HUES6 (cell line): ENCODE results near the gene HMX1.

Experiments used
- H3K27ac ChIP-seq: 2 replicates; pipeline ENCODE4 v1.7.0; 2013; ENCODE audit warnings: low read depth, mild to moderate bottlenecking, low read length, inconsistent platforms
- H3K27me3 ChIP-seq: 2 replicates; pipeline ENCODE4 v1.6.1; 2013; ENCODE audit warnings: low read length; ENCODE audit not compliant: control insufficient read depth, insufficient read depth
- H3K36me3 ChIP-seq: 2 replicates; pipeline ENCODE4 v1.6.1; 2013; ENCODE audit warnings: low read length; ENCODE audit not compliant: control insufficient read depth, insufficient read depth
- H3K4me1 ChIP-seq: 2 replicates; pipeline ENCODE4 v1.6.1; 2013; ENCODE audit warnings: low read length; ENCODE audit not compliant: control insufficient read depth, insufficient read depth
- H3K4me3 ChIP-seq: 2 replicates; pipeline ENCODE4 v1.5.1; 2013; ENCODE audit warnings: low read depth, low read length
- H3K9ac ChIP-seq: one replicate; pipeline ENCODE4 v1.6.1; 2013; ENCODE audit warnings: mild to moderate bottlenecking, low read length
- H3K9me3 ChIP-seq: 2 replicates; pipeline ENCODE4 v1.6.1; 2013; ENCODE audit warnings: low read depth, low read length; ENCODE audit not compliant: control insufficient read depth, insufficient read depth

Gene HMX1

DNA sequence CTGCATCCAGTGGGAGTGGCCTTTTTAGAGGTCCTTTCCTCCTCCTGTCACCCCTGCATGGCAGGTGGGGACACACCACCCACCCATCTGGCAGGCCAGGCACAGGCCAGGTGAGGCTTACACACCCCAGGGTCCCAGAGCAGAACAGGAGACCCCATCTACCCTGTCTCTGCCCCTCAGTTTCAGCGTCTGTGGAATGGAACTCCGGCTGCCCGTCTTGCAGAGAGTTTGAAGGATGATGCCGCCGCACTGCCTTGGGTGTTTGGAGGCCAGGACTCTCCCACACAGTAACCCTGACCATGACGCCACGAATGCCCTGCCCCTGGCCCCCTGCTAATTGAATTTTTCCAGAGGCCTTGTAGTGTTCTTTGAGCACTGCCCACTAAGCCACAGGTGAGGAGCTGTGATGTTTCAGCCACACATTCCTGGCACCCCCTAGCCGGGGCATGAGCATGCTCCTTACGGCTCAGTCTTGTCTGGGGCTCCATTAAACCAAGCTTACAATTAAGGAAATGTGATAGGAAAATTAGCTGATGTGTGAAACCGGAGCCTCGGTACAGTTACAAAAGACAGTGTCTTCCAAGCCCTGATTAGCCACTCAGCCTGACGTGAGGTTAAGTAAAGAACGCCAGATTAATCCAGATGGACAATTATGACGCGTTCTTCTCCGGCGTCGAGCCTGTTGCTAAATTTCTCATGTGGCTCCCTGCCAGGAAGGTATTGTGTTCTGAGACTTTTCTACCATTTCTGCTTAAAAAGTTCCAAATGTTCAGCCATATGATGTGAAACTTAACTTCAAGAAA, 39.3 kb downstream of the HMX1 start:
- H3K27me3 ChIP-seq, result peaks cover 6% of the 10 kb centered on the region; the same call in 1 of the 2 replicates
- peaks cover 9% of the 10 kb centered on the region for H3K9me3 ChIP-seq

DNA sequence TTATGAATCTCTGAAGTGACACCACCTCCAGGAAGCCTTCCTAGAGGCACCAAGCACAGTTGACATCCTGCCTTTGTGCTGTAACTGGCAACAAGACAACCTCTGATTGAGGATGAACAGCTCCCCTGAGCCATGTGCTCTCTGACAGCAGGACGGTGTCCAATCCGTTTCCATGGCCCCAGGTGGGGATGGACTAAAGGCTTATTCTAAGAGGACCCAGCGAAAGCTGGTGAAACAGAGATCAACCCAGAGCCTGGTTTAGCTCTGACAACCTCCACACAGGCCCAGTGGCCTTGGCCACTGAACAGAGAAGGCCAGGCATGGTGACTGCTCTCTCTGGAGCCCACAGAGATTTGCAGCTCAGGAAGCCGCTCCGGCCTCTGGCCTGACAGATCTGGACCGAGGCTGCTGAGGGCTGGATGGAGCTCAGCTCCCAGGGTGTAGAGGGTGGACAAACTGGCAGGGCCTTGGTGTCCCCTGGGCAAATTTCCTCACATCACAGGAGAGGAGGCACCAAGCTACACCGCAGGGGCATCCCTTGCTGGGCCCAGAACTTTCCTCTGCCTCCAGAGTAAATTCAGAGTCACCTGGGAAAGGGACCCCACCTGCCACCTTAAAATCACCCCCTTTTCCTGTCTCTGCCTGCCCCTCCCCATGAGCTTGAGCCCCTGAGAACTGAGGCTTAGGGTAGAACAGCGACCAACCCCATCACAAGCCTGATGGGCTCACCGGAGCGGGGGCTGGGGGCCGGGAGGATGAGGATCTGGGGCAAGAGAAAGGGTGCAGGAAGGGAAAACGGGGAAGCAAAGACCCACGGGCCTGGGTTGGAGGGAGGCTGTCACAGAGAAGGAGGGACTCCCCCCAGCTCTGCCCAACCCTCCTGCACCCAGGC, 40.2 kb downstream of the HMX1 start:
- peaks cover 9% of the 10 kb centered on the region for H3K9me3 ChIP-seq
- no peaks in the 10 kb centered on the region for H3K4me1 ChIP-seq
- peaks cover 6% of the 10 kb centered on the region; the same call in 1 of the 2 replicates for H3K27me3 ChIP-seq
- H3K36me3 ChIP-seq, result no peaks in the 10 kb centered on the region
- H3K27ac ChIP-seq, result no peak overlapping the region
- H3K4me3 ChIP-seq, result no peak overlapping the region
- no peak overlapping the region for H3K9ac ChIP-seq

More for the DNA sequence above, 39.3 kb downstream of the HMX1 start:
- H3K4me1 ChIP-seq, result peaks cover 4% of the 10 kb centered on the region; the same call in 1 of the 2 replicates
- no peak overlapping the region for H3K27ac ChIP-seq
- H3K4me3 ChIP-seq, result no peak overlapping the region
- H3K36me3 ChIP-seq, result no peaks in the 10 kb centered on the region
- H3K9ac ChIP-seq, result no peak overlapping the region

GRCh38 chr4:8830611-8831200, 40.9 kb downstream of the HMX1 start:
- peaks cover 9% of the 10 kb centered on the region; the same call in 1 of the 2 replicates for H3K27me3 ChIP-seq
- H3K4me3 ChIP-seq, result no peak overlapping the region
- H3K27ac ChIP-seq, result no peak overlapping the region
- H3K9me3 ChIP-seq, result peaks cover 9% of the 10 kb centered on the region
- no peaks in the 10 kb centered on the region for H3K4me1 ChIP-seq
- no peak overlapping the region for H3K9ac ChIP-seq
- no peaks in the 10 kb centered on the region for H3K36me3 ChIP-seq

- Histone ChIP-seq H3K36me3 (no peaks in the 10 kb centered on the region), H3K9ac (no peak overlapping the region), H3K4me3 (no peak overlapping the region), H3K27me3 (peaks cover 12% of the 10 kb centered on the region; the same call in 1 of the 2 replicates), H3K27ac (no peak overlapping the region), H3K9me3 (peaks cover 9% of the 10 kb centered on the region), H3K4me1 (no peaks in the 10 kb centered on the region)
Measured at GRCh38 chr4:8830056-8830455, 41.6 kb downstream of the HMX1 start.

DNA sequence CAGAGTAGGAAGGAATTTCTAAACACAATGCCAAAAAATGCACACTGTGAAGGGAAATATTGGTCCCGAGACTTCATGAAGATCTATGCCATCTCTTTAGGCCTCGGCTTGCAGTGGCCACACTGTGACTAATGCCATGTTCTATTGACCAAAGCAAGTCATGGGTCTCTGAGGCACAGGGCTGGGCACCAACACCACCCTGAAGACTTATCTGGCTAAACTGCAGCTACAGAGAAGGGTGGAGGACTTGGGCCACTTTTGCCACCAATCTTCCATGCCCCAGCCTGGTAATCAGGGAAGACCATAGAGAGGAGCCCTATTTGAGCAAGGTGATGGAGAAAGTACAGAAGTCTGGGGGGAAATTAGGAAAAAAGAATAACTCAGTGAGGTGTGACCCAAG, 42.1 kb downstream of the HMX1 start:
- Histone ChIP-seq H3K9me3 (peaks cover 9% of the 10 kb centered on the region), H3K36me3 (no peaks in the 10 kb centered on the region), H3K4me1 (no peaks in the 10 kb centered on the region), H3K4me3 (no peak overlapping the region), H3K27ac (no peak overlapping the region), H3K9ac (no peak overlapping the region), H3K27me3 (peaks cover 13% of the 10 kb centered on the region; the same call in 1 of the 2 replicates)

- H3K9me3 ChIP-seq, result peaks cover 9% of the 10 kb centered on the region
- H3K4me1 ChIP-seq, result no peaks in the 10 kb centered on the region
- no peak overlapping the region for H3K27ac ChIP-seq
- no peak overlapping the region for H3K4me3 ChIP-seq
- H3K9ac ChIP-seq, result no peak overlapping the region
- H3K36me3 ChIP-seq, result no peaks in the 10 kb centered on the region
- H3K27me3 ChIP-seq, result peaks cover 13% of the 10 kb centered on the region; the same call in 1 of the 2 replicates
Measured at GRCh38 chr4:8828869-8829268, 42.8 kb downstream of the HMX1 start.

DNA sequence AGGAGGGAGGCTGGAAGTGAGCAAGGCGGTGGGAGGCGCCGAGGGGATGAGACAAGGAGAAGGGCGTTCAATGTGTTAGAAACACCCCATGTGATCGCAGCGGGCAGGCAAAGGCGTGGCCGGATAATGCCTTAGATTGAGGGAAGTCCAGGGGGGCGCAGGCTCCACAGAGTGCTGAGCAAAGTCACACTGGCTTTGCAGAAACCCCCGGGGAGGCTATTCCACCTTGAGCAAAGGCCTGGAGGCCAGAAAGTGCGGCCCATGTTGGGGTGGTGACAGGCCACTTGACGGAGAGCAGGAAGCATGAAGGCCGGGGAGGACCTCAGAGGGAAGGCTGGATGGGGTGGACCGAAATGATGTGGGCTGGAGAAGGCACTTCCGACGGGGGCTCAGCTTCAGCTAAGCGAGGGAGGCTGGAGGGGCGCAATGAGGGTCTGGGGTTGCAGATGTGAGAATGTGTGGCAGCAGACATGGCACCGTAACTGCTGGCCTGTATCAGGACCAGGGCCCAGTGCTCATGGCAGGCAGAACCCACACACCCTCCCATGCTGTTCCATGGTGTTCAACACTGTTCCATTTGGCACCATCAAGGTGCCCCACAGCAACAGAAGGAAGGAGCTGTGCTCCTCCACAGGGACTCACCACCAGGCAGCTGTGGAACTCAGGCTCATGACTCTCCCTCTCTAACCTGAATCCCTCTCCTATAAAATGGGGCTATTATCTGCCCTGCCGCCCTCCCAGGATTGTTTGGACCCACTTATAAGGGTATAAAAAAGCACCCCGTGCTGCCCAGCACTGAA, 50.3 kb downstream of the HMX1 start:
- H3K9ac ChIP-seq, result no peak overlapping the region
- H3K4me1 ChIP-seq, result no peaks in the 10 kb centered on the region
- H3K4me3 ChIP-seq, result no peak overlapping the region
- H3K9me3 ChIP-seq, result no peaks in the 10 kb centered on the region
- no peaks in the 10 kb centered on the region for H3K36me3 ChIP-seq
- no peak overlapping the region for H3K27ac ChIP-seq
- H3K27me3 ChIP-seq, result peaks cover 11% of the 10 kb centered on the region; the same call in 1 of the 2 replicates

DNA sequence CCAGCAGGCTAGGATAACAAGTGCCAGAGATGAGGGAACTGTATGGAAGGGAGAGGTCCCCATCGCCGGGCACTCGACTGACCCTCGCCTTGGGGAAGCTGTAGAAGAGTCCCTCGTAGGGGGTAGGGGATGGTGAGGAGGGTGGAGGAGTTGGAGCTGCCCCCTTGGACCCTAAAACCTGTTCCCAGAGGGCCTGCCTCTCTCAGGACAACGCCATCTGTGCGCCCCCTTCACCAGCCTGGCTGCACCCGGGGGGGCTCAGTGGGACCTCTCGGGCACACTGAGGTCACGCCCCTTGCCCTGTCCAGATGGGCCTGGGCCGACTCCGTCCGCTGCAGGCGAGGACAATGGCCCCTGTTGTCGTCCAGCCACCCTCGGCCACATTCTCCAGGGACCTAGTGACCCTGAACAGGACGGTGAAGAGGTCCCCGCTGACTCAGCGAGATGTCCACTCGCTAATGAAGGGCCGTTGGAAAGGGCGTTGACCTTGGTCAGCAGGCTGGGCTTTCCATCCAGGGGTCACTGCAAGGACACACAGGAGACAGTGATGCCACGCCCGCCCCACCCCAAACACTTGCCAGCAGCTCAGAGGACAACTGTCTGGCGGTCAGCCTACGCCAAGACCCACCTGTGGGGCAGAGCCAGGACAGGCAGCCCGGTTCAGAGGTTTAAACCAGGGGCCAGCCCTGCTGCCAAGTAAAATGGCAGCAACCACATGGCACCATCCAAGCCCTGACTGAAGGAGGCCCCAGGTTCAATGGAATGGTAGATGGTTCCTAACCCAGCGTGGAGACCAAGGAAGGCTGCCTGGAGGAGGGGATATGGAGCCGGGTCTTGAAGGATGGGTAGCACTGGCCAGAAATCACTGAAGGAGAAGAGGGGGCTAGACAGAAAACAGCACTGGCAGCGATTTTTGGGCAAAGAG, 51.2 kb downstream of the HMX1 start:
- H3K9ac ChIP-seq, result no peak overlapping the region
- H3K27ac ChIP-seq, result no peak overlapping the region
- H3K36me3 ChIP-seq, result no peaks in the 10 kb centered on the region
- H3K4me1 ChIP-seq, result no peaks in the 10 kb centered on the region
- H3K4me3 ChIP-seq, result no peak overlapping the region
- no peaks in the 10 kb centered on the region for H3K9me3 ChIP-seq
- peaks cover 8% of the 10 kb centered on the region; the same call in 1 of the 2 replicates for H3K27me3 ChIP-seq

GRCh38 chr4:8819473-8820177, 52.0 kb downstream of the HMX1 start:
- Histone ChIP-seq H3K36me3 (no peaks in the 10 kb centered on the region), H3K9ac (no peak overlapping the region), H3K9me3 (no peaks in the 10 kb centered on the region), H3K4me1 (no peaks in the 10 kb centered on the region), H3K4me3 (no peak overlapping the region), H3K27me3 (peaks cover 5% of the 10 kb centered on the region; the same call in 1 of the 2 replicates), H3K27ac (no peak overlapping the region)
